GM18519 (cell line): ENCODE results near the gene SH3PXD2B.
"Not testable (repeated sequence)": the region's sequence is repeated elsewhere in the genome, so short reads cannot be mapped to it uniquely, and the experiment has no call there.

Source experiments
- ATAC-seq: cut with Tn5 transposase; IDR thresholded peaks from one replicate; pipeline ENCODE4 v1.9.1; 2021; ENCODE audit warnings: mild to moderate bottlenecking, moderate library complexity; ENCODE audit not compliant: unreplicated experiment, low FRiP score

SH3PXD2B gene

DNA sequence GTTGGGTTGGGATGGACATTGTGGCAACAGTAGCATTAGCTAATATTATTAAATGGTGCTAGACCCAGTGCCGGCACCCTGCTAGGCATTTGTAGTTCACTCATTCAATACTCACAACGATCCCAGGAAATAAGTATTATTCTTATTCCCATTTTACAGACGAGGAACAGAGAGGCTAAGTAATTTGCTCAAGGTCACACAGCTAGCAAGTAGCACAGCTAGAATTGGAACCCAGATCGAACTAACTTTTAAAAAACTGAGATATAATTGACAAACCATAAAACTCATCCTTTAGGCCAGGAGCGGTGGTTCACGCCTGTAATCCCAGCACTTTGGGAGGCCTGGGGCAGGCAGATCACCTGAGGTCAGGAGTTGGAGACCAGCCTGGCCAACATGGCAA is 79.5 kb downstream of the SH3PXD2B start:
- no peak for ATAC-seq

DNA sequence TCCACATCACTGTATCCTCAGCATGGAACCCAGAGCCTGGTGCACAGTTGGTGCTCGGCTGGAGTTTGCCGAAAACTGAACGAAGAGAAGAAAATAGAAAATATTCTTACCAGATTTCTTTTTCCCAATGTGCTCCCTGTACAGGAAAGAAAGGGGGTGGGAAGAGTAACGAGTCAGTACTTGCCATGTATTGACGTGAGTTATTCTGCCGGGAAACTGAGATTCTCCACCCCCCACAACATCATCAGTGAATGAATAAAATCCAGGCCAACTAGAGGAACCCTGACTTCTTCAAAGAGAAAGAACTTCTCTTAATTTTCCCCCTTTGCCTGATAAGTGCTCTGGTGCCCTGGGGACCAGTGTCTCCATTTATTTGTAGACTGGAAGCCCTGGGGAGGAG is 80.6 kb downstream of the SH3PXD2B start:
- no peak for ATAC-seq

DNA sequence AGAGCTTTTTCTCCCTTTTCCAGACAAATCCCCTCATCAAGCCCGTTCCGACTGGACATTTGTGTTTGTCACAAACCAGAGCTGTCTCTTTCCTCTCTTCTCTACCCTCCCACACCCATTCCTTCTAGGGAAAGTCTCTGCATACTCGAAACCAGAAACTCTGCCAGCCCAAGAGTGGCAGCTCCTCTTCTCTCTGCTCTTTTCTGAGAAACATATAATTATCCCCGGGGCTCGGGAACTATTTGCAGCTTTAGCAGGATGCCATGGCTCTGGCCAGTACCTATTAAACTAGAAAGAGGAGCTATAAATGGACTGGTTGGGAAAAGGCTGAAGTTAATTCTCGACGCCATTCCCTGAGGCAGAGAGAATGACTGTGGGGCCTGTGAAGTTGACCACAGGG is 82.6 kb downstream of the SH3PXD2B start:
- no peak for ATAC-seq

DNA sequence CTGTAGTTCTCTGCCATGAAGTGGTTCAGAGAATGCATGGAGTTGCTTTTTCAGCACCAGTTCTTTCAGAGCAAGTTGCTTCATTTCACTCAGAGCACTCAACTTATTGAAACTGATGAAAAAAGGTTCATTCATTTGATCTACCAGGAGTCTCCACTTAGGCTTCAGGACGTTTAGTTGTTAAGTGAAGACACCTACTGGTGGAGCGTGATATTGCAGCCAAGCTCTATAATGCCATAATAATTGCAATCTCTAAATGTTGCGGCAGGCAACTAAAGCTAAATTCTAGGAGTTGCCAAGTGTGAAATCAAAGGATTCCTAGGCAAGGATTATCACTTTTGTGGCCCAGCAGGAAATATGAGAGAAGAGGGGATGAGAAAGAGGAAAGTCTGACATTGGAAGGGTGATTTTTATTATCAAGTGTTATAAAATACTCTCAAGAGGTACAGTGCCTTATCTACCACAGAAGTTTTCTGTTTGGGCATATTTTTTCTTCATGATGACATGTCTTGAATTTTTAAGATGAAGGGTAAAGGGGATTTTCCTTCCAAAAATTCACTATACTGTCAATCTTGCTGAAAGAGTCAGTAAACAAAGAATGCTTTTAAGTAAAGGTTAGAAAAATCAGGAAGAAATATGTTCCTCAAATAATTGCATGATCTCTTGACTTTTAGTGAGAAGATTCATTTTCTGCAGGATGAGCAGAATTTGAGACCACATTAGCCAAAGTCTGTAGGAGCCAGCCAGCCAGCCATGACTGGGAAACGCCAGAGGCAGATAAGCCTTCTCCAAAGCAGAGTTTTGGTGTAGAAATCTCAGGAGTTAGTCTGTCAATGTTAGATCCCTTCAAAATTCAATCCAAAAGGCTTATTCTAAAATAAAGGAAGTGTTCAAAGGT is 83.4 kb downstream of the SH3PXD2B start:
- ATAC-seq = no peak

DNA sequence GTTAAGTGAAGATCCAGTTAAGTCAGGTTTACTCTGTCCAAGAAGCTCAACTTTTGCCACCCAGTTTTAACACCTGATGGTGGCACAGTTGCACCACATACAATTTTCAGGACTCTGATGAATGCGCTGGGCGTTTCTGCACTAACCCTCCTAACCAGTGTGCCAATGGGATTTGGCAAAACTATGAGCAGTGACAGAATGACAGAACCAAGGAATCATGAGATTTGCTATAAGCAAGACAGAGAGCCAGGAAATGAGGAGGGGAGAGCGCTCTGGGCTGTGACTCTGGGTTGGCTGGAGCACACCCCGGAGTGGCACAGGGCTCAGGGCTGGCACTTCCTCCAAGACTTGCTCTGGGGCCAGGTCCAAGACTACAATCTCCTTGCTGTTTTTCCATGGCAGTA is 84.1 kb downstream of the SH3PXD2B start:
- ATAC-seq = no peak

DNA sequence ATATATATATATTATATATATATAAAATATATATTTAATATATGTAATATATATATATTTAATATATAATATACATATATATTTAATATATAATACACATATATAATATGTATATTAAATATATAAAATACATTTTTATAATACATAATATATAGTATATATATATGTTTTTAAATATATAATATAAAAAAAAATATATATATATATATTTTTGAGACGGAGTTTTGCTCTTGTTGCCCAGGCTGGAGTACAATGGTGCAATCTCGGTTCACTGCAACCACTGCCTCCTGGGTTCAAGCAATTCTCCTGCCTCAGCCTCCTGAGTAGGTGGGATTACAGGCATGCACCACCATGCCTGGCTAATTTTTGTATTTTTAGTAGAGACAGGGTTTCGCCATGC is 85.6 kb downstream of the SH3PXD2B start:
- not testable (repeated sequence) for ATAC-seq

DNA sequence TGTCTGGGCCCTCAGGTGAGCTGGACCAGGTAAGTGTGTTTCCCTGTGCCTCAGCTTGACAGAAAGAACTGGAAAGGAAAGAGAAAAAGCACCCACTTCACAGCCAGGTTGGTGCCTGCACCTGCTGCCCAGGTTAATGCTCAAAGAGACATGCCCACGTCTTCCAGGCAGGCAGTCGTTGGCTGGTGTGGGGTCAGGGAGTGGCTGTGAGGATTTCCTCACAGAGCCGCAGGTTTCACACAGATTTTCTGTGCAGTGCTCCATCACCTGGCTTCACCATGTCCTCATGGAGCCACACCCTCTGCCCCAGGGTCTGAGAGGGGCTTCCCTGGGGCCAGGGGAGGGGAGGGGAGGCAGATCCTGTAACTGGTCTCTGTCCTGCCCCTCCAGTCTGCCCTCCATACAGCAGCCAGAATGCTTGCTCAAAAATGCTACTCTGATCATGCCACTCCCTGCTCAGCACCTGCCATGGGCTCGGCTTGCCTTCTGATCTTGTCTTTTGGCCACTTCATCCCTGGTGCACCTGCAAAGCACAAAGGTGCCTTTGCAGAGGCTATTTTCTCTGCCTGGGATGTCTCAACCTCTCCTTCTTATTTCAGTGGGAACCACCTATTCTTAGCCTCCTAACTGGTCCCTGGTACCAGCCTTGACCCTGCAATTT is 88.2 kb downstream of the SH3PXD2B start:
- no peak for ATAC-seq

DNA sequence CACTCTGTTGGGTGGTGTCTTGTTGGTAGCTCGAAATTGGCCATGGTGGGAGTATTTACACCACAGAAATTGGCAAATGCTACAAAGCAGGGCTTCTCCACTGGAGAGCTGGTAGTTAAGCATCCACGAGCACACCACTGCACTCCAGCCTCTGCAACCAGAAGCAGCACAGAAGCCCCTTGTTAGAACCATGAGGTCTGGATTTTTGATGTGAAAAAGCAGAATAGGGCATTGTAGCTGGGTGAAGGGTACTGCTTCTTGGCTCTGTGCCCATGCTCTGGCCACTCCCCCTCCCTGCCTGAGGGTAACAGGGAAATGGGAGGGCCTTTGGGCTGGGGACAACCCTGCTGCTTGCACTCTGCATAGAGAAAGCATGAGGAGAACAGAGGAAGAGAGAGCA is 89.6 kb downstream of the SH3PXD2B start:
- ATAC-seq = no peak

DNA sequence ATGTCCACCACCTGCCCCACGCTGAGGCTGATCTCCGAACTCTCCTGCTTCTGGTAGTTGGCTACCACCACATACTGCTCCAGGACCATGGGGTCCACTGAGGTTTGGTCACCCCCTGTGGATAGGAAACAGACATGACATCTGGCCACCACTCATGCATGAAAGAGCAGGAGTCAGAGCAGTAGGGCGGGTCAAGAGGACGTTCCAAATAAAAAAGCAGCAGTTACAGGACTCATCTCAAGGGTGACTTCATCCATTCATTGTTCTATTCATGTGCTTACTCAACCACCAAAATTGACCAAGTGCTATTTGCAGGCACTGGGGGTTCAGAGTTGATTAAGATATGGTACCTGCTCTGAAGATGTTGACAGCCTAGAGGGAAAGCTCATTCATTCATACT is 91.6 kb downstream of the SH3PXD2B start:
- ATAC-seq = no peak

DNA sequence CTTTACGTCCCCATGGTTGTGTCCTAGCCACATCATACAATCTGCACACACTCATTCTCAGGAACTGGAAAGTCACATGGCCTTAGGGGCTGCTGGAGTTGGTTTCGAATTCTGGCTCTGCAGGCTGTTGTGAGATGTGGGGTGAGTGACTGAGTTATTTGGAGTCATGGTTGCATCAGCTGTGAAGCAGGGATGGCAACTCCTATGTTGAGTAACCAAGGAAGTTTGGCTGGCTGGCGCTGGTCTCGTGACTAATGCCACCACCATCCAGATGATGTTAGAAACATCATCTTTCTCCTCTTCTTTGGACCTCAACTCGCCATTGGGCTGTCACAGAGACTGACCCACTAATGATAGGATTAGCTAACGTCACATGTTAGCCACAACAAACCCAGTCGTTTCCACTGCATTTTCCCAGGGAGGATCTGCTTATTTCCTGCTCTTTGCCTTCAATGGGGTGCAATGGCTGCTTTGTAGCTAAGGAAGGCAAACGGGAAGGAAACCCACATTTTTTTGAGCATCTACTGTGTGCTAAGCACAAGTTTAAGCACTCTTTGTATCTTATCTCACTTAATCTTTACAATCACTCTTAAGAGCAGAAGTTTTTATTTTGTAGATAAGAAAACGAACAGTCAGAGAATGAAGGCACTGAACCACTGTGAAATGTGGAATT is 92.6 kb downstream of the SH3PXD2B start:
- no peak for ATAC-seq

DNA sequence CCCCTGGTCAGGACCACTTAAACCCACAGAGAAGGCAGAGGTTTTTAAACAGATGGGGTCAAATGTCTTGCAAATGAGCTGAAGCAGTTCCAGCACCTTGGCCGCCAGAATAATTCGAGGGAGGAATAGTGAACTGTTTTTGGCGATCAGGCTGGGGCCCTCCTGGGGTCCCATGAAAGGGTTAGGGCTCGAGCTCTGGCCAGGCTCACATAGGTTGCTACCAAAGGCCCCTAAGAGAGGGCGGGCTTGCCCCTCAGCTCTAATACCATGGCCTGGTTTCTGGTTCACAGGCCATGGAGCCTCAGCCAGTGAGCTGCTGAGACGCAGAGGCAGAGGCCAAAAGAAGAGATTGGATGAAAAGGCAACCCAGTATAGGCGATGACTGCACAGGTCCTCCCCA is 96.0 kb downstream of the SH3PXD2B start:
- no peak for ATAC-seq

DNA sequence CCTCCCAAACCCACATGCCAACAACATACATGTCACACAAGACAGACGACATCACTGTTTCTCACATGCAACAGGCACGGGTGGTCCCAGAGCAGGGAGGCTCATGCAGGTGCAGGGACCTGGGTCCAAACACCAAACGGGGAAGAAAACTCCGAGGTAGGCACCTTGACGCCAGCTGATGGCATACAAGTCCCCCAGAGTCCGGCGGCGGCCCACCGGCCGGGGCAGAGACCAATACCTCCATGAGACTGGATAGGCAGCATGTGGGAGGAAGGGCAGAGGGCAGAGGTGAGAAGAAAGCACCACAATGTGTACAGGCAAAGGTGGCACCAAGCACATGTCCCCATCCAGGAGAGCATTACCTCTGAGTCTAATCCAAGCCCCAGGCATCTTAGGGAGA is 97.8 kb downstream of the SH3PXD2B start:
- ATAC-seq = no peak

DNA sequence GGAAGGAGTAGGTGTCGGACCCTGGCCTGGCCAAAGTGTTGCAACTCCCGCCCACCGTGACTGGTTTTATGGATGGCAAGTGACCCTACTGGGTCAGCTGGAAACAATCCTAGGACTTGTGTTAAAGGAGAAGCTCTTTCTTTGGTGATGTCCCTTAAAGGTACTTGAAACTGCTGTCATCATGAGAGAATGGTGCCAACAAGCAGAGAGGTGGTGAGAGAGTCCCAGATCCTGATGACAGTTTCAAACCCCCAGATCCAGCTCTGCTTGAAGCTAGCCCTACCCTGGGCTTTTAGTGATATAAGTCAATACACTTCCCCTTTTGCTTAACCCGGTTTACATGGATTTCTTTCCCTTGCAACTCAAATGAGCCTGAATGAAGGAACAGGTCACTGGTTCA is 98.3 kb downstream of the SH3PXD2B start:
- no peak for ATAC-seq

DNA sequence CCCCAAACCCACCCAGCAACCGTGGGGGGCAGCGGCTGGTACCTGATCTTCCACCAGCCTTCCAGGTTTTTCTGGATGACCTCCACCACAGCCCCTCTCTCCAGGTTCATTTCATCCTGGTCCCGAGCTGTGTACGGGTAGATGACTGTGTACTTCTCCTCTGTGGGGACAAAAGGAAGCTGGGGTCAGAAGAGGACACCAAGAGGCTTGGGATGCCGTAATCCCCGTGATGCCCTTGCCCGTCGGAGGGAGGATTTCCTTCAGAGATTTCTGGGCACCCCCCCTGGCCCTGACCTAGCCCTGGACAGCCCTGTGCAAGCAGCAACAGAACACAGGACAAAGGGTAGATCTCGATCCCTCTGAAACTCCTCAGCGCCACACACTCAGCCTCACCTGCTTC is 100.5 kb downstream of the SH3PXD2B start:
- no peak for ATAC-seq

DNA sequence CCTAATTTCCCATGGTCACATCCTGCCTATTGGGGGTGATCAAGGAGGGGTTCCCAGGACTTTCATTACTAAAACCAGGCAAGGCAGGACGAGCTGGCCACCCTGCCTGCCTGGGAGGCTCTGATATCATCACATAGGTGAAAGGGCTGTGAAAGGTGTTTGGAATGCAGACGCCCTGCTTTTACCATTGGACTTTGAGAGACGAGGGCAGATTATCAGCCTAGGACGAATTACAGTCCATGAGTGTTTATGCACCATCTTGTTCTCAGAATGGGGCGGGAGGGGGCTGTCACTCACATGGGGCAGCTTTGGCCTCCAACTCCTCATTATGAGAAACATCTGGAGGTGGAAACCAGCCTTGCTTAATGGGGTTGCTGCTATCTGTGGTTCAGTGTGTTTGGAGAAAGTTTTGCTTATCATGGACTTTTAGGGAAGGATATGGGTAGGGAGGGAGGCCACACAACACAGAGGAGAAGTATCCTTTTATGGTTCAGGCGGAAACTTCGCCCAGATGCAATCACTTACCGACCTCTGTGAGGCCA is 101.0 kb downstream of the SH3PXD2B start:
- no peak for ATAC-seq

DNA sequence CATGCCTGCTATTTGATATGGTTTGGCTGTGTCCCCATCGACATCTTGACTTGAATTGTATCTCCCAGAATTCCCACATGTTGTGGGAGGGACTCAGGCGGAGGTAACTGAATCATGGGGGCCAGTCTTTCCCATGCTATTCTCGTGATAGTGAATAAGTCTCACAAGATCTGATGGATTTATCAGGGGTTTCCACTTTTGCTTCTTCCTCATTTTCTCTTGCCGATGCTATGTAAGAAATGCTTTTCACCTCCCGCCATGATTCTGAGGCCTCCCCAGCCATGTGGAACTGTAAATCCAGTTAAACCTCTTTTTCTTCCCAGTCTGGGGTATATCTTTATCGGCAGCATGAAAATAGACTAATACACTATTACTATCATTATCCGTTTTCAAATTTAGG is 101.8 kb downstream of the SH3PXD2B start:
- not testable (repeated sequence) for ATAC-seq

DNA sequence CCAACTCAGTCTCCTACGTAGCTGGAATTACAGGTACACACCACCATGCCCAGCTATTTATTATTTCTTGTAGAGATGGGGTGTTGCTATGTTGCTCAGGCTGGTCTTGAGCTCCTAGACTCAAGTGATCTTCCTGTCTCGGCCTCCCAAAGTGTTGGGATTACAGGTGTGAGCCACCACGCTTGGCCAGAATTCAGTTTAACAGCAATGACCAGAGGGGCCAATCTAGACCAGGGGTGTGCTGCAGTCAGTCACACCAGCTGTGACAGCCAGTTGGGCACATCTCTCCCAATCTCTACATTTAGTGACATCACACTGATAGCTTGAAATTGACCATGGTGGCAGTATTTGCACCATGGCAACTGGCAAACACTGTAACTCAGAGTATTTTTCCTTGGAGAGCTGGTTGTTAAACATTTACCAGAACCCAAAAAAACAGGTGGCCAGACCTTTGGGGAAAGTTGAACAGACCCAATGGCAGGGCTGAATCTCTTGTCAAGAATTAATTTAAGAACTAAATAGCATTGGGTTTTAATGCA is 103.0 kb downstream of the SH3PXD2B start:
- ATAC-seq = no peak

DNA sequence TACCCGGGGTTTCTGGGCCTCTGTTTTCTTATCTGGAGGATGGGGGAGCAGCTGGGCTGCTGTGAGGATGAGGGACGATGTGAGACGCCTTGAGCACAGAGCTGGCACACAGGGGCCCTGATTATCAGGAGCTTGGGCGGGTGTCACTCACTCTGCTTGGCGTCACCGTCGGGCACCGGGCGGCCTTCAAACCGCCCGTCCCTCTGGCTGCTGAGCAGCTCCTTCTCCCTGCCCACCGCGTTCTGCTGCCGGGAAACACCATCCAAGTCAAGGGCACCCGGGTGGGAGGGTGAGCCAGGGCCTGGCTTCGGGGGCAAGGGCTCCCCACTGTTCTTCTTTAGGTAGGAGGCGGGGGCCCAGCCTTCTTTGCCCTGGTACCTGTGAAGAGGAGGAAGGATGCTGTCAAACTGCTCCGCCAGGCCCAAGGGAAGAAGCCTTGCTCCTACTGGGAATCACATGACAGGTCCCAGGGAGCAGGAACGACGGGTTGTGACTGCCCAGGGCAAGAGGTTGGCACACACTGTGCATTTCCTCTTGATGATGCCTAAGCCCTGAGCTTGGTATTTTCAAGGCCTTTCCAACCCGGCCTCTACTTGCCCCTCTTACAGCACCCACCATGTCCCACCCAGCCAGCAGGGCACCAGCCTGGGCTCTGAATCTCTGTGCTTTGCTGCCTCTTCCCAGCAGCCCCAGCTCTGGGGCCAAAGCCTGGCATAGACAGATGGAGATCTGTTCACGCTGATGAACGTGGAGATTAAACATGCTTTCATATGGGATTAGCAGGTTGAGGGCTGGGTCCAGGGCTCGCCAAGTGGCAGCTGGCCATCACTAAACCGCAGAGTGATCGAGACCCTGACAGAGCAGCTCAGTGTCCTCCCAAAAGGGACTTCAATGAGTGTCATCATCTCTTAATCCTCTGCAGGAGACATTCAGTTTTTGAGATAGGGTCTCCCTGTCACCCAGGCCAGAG is 103.8 kb downstream of the SH3PXD2B start:
- ATAC-seq = no peak

DNA sequence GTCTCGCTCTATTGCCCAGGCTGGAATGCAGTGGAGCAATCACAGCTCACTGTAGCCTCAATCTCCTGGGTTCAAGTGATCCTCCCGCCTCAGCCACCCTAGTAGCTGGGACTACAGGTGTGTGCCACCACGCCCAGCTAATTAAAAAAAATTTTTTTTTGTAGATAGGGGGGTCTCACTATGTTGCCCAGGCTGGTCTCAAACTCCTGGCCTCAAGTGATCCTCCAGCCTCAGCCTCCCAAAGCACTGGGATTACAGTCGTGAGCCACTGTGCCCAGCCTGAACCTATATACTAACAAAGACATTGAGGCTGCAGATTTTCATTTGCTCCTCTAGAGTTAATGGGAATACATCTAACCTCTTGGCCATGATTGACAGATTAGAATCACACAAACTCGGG is 105.6 kb downstream of the SH3PXD2B start:
- not testable (repeated sequence) for ATAC-seq

DNA sequence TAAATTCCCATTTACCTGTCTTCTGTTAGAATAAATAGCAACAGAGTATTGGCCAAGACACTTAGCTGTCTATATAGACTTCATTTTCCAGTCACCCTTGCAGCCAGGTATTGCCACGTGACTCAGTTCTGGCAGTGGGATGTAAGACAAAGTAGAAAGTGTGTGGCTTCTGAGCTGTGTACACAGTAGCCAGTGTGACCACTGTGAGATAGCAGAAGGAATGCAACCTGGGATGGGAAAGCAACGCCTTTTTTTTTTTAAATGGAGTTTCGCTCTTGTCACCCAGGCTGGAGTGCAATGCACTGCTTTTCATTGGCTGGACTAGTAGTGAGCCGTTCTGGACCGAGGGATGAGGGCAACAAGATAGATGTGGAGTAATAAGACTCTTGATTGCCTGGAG is 106.2 kb downstream of the SH3PXD2B start:
- ATAC-seq = no peak
